Esophagus muscularis mucosa (tissue), 4 donors: Measurements from ENCODE around the gene STK17A. TPM values are rescaled to one million over a fixed set of nuclear protein-coding genes. Genes with fewer than 3 reads are reported as not detected.
"Not testable (repeated sequence)": the region's sequence is repeated elsewhere in the genome, so short reads cannot be mapped to it uniquely, and the experiment has no call there.

Source experiments
- DNase-seq: peaks from one replicate; pipeline ENCODE4 v3.0.0-alpha.2; 2017; ENCODE audit errors: extremely low spot score
- H3K27ac ChIP-seq, 4 donors: fragments of 200-600 bp; sonication (generic); replicated peaks in 1 of 4; 1 replicate in 3 of 4; 2 replicates in 1 of 4; pipeline ENCODE4 v1.5.1; 2016 to 2019; ENCODE audit warnings: mild to moderate bottlenecking in 1 of 4
- H3K27me3 ChIP-seq, 4 donors: fragments of 200-600 bp; sonication (generic); one replicate each; pipeline versions ENCODE4 v1.5.1 to v1.6.0; 2016 to 2019
- H3K36me3 ChIP-seq, 4 donors: fragments of 200-600 bp; sonication (generic); one replicate each; pipeline ENCODE4 v1.5.1; 2016 to 2019
- H3K4me1 ChIP-seq, 4 donors: fragments of 200-600 bp; sonication (generic); one replicate each; pipeline ENCODE4 v1.5.1; 2016 to 2019
- H3K4me3 ChIP-seq, 4 donors: fragments of 200-600 bp; sonication (generic); 1 replicate in 2 of 4; 2 replicates in 2 of 4; pipeline ENCODE4 v1.5.1; 2016 to 2019; ENCODE audit warnings: mild to moderate bottlenecking in 4 of 4, moderate library complexity in 1 of 4
- H3K9me3 ChIP-seq, 4 donors: fragments of 200-600 bp; sonication (generic); 1 replicate in 3 of 4; 2 replicates in 1 of 4; pipeline ENCODE4 v1.5.1; 2016 to 2019
- CTCF ChIP-seq, 3 experiments: fragments of 200-600 bp in 2 of 3; fragments of 450-650 bp in 1 of 3; sonication (generic) in 2 of 3; IDR thresholded peaks; one replicate each; pipeline ENCODE4 v1.5.1; 2017 to 2019; ENCODE audit warnings: antibody characterized with exemption in 3 of 3, mild to moderate bottlenecking in 2 of 3, moderate library complexity in 1 of 3
- EP300 ChIP-seq: sonication (generic); formaldehyde crosslinking; IDR thresholded peaks from one replicate; pipeline ENCODE4 v1.6.1; 2017; ENCODE audit warnings: antibody characterized with exemption
- POLR2A ChIP-seq: fragments of 450-650 bp; IDR thresholded peaks from one replicate; pipeline ENCODE4 v1.6.1; 2017; ENCODE audit warnings: antibody characterized with exemption, moderate library complexity, mild to moderate bottlenecking, low read depth
- POLR2AphosphoS5 ChIP-seq, 2 donors: sonication (generic); formaldehyde crosslinking; IDR thresholded peaks; one replicate each; pipeline ENCODE4 v1.6.1; 2017; ENCODE audit warnings: antibody characterized with exemption in 2 of 2
- WGBS: methylation state at CpG from one replicate; pipeline ENCODE4 v1.1.5; 2018; 5-methylcytosine and 5-hydroxymethylcytosine counted together
- intact Hi-C: fragments of 100-400 bp; cut with DNase I; formaldehyde crosslinking; loops from one replicate; pipeline ENCODE4 v1.15.1; 2023
- total RNA-seq, 4 donors: library from RNA; depleted of rRNA; stranded (reverse); fragments of >200 nt; gene quantifications; one replicate each; pipeline versions ENCODE4 v1.1.0 to v1.2.1, GENCODE V29; 2016

The STK17A gene
- total RNA-seq, 4 donors from 2014 or later = 19.5 to 33.3 (median 24.6) TPM

DNA sequence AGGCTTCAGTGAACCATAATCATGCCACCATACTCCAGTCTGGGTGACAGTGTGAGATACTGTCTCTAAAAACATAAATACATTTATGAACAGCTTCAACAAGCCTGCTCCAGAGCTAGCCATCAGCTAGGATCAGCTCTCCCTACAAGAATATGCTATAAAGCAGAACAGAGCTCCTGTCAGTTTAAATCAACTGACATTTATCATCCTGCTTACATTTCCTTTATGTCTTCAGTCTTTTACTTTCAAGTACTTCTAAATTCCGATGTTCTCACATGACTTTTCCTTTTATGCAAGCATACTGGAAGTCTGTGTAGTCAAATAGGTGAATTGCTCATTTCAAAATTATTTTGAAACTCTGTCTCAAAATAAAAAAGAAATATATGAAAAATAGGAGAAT is 81.8 kb downstream of the STK17A start:
- Histone ChIP-seq H3K36me3 (peaks cover 0 to 4% (median 0%) of the 10 kb centered on the region in 4 donors), H3K27ac (no peak overlapping the region), H3K9me3 (no peaks in the 10 kb centered on the region), H3K4me3 (no peak overlapping the region), H3K27me3 (no peaks in the 10 kb centered on the region), H3K4me1 (peaks cover 4 to 20% (median 13%) of the 10 kb centered on the region in 4 donors)
- 6% methylated on average over 1 of the region's 1 CpG for WGBS
- intact Hi-C loops = no loop called here
- no peak for TF ChIP-seq CTCF (IDR thresholded peaks at IDR 0.05)
- DNase-seq = no peak

DNA sequence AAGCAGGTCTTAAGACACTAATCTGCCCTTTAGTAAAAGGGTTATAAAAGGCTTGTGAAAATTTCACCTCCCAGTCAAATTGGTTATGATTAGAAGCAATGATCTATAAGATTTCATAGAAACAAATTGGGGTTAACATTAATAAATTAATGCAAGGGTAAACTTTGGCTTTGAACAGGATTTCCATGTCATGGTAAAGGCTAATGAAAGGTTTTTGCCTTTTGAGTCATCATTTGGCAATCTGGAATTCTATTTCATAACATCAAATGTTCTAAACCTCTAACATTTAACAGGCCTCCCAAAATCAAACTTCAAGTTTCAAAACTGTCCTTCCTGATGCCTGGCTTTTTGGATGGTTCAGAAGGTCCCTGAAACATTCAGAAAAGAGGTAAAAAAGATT is 84.0 kb downstream of the STK17A start:
- TF ChIP-seq CTCF (IDR thresholded peaks at IDR 0.05) (no peak), POLR2AphosphoS5 (IDR thresholded peaks at IDR 0.05) (no peak)
- intact Hi-C loops = no loop called here
- Histone ChIP-seq H3K9me3 (no peaks in the 10 kb centered on the region), H3K36me3 (peaks cover 0 to 4% (median 0%) of the 10 kb centered on the region in 4 donors), H3K27ac (no peak overlapping the region), H3K27me3 (no peaks in the 10 kb centered on the region), H3K4me3 (no peak overlapping the region), H3K4me1 (peaks cover 5 to 35% (median 20%) of the 10 kb centered on the region in 4 donors)
- no peak for DNase-seq

DNA sequence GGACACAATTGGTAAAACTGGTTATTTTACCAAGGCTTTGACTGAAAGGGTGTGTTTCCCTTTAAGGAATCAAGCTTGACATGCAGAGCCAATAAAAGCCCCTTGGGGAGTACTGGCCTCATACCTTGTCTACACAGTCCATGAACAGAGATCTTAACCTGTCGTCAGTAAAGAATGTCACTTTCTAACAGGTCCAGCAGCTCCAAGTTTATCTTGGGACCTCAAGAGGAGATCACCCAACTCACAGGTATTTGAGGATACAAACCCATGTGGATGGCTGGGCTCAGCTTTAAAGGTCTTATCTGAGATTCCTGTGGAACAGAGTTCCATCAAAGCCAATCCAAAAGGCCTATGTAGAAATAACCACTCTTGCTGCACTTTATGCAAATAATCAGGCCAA is 85.1 kb downstream of the STK17A start:
- no peak for TF ChIP-seq CTCF (IDR thresholded peaks at IDR 0.05)
- no peak for TF ChIP-seq POLR2AphosphoS5 (IDR thresholded peaks at IDR 0.05)
- no peak for TF ChIP-seq EP300
- TF ChIP-seq POLR2A = no peak

GRCh38 chr7:43669286-43670081 is 86.6 kb downstream of the STK17A start:
- intact Hi-C loops = no loop called here
- WGBS = 85% methylated on average over 15 of the region's 15 CpGs
- no peaks in the 10 kb centered on the region for H3K9me3 ChIP-seq
- peaks cover 9 to 36% (median 23%) of the 10 kb centered on the region in 4 donors for H3K4me1 ChIP-seq
- TF ChIP-seq POLR2AphosphoS5 (IDR thresholded peaks at IDR 0.05) (no peak), EP300 (no peak), CTCF (IDR thresholded peaks at IDR 0.05) (no peak), POLR2A (no peak)
- H3K27ac ChIP-seq = no peak overlapping the region
- no peaks in the 10 kb centered on the region for H3K27me3 ChIP-seq
- no peak overlapping the region for H3K4me3 ChIP-seq
- H3K36me3 ChIP-seq = no peaks in the 10 kb centered on the region
- no peak for DNase-seq

More for the DNA sequence above, 85.1 kb downstream of the STK17A start:
- H3K9me3 ChIP-seq = no peaks in the 10 kb centered on the region
- H3K4me1 ChIP-seq = peaks cover 5 to 35% (median 20%) of the 10 kb centered on the region in 4 donors
- 92% methylated on average over 1 of the region's 1 CpG for WGBS
- no peak overlapping the region for H3K27ac ChIP-seq
- no peak overlapping the region for H3K4me3 ChIP-seq
- intact Hi-C loops = no loop called here
- H3K27me3 ChIP-seq = no peaks in the 10 kb centered on the region
- no peaks in the 10 kb centered on the region for H3K36me3 ChIP-seq
- DNase-seq = no peak

GRCh38 chr7:43671521-43671920 is 88.6 kb downstream of the STK17A start:
- Histone ChIP-seq H3K4me3 (no peak overlapping the region), H3K27me3 (no peaks in the 10 kb centered on the region), H3K9me3 (no peaks in the 10 kb centered on the region), H3K36me3 (no peaks in the 10 kb centered on the region), H3K27ac (no peak overlapping the region), H3K4me1 (peaks cover 12 to 36% (median 22%) of the 10 kb centered on the region in 4 donors)
- DNase-seq = no peak
- TF ChIP-seq POLR2A (no peak), EP300 (no peak), CTCF (IDR thresholded peaks at IDR 0.05) (no peak), POLR2AphosphoS5 (IDR thresholded peaks at IDR 0.05) (no peak)
- WGBS = 55% methylated on average over 4 of the region's 4 CpGs
- intact Hi-C loops = no loop called here

DNA sequence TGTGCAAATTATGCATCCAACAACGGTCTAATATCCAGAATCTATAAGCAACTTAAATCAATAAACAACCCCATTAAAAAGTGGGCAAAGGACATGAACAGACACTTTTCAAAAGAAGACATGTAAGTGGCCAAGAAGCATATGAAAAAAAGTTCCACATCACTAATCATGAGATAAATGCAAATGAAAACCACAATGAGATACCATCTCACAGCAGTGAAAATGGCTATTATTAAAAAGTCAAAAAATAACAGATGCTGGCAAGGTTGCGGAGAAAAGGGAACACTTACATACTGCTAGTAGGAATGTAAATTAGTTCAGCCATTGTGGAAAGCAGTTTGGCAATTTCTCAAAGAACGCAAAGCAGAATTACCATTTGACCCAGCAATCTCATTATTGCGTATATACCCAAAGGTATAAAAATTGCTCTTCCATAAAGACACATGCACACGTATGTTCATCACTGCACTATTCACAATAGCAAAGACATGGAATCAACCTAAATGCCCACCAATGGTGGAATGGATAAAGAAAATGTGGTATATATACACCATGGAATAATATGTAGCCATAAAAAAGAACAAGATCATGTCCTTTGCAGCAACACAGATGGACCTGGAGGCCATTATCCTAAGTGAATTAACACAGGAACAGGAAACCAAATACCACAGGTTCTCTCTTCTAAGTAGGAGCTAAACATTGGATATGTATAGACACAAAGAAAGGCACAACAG is 90.5 kb downstream of the STK17A start:
- H3K27me3 ChIP-seq, H3K4me3 ChIP-seq, H3K27ac ChIP-seq, intact Hi-C loops, H3K9me3 ChIP-seq, DNase-seq, H3K36me3 ChIP-seq: not testable (repeated sequence)
- peaks cover 12 to 24% (median 18%) of the 10 kb centered on the region in 4 donors for H3K4me1 ChIP-seq
- WGBS = 74% methylated on average over 5 of the region's 5 CpGs
